Middle frontal gyrus (tissue), 1 donor: ENCODE measurements around the gene XPR1.

Experiments used
- DNase-seq: peaks from one replicate; pipeline ENCODE4 v3.0.0-alpha.2; 2015; ENCODE audit warnings: low spot score; ENCODE audit errors: extremely low spot score

The XPR1 gene

GRCh38 chr1:180928331-180929230, 296.8 kb downstream of the XPR1 start:
- DNase-seq = no peak

DNA sequence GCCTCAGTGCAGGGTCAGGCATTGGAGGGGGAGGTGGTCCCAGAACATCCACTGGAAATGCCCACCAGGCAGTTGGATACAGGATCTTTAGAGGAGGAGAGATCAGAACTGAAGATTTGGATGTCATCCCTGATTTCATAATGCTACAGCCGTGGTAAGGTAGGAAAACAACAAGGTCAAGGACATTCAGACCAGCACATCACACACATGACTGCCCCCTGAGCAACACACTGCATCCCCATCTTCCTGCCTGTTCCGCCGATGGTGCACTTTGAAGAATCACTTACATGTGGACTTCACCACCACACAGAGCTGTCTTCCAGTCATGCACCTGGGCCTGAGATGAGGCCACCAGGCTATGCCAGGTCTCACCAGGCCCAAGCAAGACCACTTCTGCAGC, 297.6 kb downstream of the XPR1 start:
- DNase-seq = no peak

GRCh38 chr1:180930687-180931086, 298.9 kb downstream of the XPR1 start:
- no peak for DNase-seq

DNA sequence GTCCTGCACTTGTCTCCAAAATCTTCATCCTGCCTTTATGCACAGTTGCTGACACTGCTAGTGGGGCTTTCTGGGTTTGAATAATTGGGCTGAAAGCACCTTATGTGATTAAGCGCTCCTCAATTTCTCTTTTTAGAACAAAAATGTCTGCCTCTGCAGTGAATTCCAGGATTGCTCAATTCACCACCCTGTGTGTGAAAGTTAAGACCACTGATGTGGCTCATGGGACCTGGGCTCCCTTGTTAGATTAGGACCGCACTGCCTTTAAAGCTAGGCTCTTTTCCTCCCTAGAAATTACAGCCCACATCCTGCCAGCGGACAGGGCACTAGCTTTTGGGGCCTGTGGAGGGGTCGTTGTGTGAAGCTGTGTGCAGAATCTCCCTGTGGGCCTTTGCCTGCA, 299.7 kb downstream of the XPR1 start:
- no peak for DNase-seq

DNA sequence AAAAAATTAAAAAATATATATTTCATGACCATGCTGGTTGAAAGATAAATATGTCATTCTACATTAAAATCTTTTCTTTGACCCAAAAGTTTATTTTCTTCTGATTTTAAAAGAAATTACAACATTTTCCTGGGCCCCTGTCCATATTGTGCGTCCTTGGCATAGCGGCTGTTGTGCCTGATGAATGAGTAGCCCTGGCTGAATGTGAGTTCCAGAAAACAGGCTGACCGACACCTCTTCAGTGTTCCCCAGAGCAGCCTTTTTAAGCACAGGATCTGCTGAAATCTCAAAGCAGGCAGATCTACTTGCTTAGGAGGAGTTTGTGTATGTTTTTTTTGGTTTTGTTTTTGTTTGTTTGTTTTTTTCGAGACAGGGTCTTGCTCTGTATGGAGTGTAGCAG, 300.6 kb downstream of the XPR1 start:
- no peak for DNase-seq

DNA sequence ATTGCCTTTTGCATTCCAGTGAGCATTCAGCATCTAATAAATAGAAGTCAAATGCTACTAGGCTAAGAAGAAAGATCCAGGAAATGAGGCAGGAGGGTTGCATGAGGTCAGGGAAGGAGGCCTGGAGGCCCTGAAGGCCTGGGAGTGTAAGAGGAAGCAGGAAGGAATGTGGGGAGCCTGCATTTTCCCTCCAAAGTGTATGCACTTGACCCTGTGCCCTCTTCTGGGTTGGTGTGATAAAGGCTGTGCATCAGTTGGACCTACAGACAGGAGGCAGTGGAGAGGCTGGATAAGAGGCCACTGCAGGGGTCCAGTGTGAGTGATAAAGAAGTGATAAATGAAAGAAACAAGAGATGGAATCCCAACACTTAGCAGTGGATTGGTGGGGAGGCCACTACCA, 301.3 kb downstream of the XPR1 start:
- DNase-seq = no peak

DNA sequence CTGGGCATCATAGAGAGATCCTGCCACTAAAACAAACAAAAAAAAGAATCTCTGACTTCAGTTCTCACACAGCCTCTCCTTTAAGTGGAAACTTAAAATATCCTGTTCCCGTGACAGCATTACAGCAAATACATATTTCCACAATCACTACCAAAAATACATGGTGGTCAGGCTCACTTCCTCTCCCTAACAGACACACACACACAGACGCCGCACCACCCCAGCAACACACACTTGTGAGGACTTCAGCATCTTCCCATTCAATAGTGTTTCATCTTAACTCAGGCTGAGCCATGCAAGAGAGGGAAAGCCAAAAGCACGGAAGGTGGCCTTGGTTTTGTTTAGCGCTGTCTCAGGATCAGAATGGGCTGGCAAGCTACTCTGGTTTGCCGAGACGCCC, 302.7 kb downstream of the XPR1 start:
- DNase-seq = no peak

DNA sequence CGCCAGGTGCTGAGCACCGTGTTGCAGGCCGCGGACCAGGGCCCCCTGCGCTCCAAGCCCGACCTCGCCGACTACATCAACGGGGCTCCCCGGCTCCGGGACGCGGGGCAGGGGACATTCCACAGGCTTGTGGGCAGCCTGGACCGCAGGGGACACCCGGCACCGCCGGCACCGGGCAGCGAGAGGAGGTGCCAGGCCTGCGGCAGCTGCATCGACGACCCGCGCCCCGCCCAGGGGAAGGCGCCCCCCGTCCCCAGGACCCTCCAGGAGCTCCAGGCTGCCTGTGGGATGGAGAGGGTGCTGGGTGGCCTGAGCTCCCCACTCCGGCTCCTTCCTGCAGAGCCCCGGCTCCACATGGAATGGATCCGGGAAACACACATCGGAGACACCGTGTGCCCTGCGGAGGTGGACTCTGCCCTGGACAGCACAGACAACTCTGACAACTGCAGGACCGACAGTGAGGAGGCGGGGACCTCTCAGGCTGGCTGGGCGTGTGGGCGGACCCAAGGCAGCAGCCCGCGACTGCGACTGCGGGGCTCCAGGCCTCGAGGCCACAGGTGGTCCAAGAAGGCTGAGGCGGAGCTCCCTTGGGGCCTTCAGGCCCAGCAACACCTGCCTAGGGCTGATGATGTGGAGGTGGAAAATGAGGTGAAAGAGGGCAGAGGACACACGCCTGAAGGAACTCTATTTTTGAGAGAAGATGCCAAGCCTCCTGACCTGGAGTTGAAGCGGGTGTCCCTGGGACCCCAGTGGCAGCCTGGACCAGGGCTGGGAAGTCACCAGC, 303.7 kb downstream of the XPR1 start:
- no peak for DNase-seq

DNA sequence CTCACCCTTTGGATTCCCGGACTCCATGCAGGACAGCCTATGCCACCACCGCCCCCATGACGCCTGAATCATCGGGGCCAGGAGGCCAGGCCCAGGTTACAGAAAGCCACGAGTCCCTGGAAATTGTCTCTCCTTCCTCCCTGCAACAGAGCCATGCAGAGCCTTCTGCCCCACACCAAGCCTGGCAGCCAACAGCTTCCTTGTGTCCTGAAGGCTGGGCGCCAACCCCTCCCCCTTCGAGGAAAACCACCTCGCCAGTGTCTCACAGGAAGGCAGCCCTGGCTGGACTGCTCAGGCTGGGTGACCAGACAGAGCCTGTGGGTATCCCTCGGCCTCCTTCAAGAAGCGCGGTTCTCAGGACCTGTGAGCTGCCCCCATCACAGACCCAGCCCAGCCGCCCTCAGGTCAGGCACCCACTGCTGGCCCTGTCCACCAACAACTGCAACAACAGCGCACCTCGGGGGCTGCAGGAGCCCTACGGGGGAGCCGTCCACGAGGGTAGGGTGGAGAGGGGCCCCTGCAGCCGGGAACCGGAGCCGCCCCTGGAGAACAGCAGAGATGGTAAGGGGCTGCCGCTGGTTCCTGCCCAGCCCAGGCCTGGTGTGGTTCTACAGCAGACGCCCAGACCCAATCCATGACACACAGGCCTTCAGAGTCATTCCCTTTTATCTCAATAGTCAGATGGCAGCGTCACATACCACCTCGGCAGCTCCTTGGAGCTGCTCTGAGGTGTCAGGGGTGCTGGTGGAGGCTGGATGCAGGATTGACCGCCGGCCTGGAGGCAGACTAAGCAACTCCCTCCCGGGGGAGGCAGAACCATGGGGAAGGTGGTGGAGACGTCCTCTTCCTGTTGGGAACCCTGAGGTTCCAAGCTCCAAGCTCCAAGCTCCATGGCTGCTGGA, 304.5 kb downstream of the XPR1 start:
- no peak for DNase-seq

GRCh38 chr1:180937012-180937372, 305.2 kb downstream of the XPR1 start:
- DNase-seq = no peak

DNA sequence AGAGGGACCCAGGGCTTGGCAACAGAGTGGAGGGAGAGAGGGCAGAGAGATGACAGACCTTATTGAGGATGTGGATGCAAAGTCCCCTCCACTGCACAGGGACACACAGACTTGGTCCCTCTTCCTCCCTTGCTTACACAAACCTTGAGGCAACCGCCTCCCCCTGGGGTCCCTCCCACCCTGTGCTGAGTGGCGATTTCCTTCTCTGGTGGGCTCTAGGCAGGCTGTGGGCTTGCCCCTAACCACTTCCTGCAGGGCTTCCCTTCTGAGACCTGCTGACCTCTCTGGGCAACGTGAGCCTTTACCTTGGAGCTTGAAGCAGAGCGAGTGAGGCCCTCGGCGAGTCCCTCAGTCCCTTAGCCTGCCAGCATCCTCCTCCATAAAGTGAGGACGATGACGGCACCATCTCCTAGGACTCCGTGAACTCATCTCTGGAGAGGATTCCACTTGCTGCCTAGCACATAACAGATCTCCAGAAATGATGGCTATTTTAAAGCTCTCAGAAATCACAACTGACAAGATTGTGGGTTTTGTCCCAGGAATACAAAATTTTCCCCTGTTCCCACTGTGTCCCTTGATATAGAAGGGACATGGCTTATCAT, 305.9 kb downstream of the XPR1 start:
- no peak for DNase-seq

DNA sequence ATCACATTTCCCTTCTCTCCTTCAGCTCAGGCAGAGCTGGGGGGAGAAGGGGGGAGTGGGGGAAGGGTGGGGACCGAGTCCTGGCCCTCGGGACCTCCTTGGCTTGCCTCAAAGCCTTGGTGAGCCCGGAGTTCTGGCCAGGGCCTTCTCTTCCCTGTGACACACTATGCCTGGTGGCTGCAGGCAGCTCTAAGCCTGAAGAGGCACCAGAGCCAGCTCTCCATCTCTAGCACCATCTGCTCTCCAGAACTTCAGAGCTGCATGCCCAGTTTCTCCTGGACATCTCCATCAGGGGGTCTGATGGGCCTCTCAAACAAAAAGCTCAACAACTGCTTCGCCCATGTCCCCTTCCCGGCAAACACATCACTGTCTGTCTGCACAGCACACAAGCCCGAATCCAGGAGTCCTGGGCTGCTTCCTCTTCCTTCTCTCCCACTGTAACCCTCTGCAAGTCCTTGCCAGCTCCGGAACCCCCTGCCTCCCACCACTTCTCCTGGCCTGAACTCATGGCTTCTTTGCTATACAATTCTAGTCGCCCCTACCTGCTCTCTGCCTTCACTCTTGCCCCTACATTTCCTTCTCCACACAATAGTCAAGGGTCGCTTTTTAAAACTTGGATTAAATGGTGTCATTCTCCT, 307.4 kb downstream of the XPR1 start:
- no peak for DNase-seq

DNA sequence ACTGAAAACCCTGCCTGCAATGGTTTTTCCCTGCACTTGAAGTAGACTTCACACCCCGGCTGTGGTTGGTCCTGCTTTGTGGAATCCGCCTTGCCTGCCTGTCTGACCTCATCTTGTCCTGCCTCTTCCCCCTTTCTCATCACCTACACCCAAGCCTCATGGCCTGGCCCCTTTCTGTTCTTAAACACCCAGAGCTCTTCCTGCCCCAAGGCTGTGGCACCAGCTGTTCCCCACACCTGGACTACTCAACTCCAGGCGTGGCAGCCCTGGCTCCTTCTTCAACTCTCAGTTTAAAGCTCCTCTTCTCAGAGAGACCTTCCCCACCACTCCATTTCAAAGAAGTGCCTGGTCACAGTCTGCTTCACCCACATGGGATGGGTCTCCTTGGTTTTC, 307.9 kb downstream of the XPR1 start:
- no peak for DNase-seq
